ENCODE measurements around the gene GRID1.

DNA sequence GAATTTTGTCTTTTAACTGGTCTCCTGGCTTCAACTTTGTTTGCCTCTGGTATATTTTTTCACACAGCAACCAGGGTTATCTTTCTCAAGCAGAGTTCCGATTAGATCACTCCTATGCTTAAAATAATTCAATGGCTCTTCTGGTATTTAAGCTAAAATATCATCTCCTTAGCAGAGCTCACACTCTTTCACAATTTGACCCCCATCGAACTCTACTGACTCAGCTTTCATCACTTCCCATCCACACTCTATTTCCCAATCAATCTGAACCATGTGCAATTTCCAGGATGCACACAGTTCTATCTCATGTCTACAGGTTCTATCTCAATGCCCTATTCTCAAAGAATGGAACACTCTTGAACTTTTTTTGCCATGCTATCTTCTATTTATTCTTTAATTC is 809.5 kb downstream of the GRID1 start:
- TF ChIP-seq POLR2AphosphoS5 (IDR thresholded peaks at IDR 0.05; ENCODE audit: borderline replicate concordance, low read depth, low read length) (no peak), EZH2 (IDR thresholded peaks at IDR 0.05) (no peak)
